GM23338 (cell line): ENCODE measurements around the gene TSHZ2.

Source experiments
- EZH2 ChIP-seq: fragments of 200-600 bp; sonication (generic); IDR thresholded peaks from one replicate; pipeline ENCODE4 v1.8.0; 2017; ENCODE audit warnings: antibody characterized with exemption, mild to moderate bottlenecking, low read depth; ENCODE audit not compliant: unreplicated experiment
- TF ChIP-seq, protein P1 (sequence below): IDR thresholded peaks from 2 replicates; pipeline ENCODE4 v1.6.1; 2016; ENCODE audit warnings: antibody characterized with exemption
- TF ChIP-seq, protein P2 (sequence below), 2 experiments: fragments of 200-600 bp in 1 of 2; sonication (generic) in 1 of 2; conservative IDR thresholded peaks; 2 replicates each; pipeline versions ENCODE4 v1.5.1 to v1.6.1; 2016 to 2017; ENCODE audit warnings: antibody characterized with exemption in 2 of 2, low read depth in 2 of 2, mild to moderate bottlenecking in 2 of 2, moderate library complexity in 1 of 2

DNA sequence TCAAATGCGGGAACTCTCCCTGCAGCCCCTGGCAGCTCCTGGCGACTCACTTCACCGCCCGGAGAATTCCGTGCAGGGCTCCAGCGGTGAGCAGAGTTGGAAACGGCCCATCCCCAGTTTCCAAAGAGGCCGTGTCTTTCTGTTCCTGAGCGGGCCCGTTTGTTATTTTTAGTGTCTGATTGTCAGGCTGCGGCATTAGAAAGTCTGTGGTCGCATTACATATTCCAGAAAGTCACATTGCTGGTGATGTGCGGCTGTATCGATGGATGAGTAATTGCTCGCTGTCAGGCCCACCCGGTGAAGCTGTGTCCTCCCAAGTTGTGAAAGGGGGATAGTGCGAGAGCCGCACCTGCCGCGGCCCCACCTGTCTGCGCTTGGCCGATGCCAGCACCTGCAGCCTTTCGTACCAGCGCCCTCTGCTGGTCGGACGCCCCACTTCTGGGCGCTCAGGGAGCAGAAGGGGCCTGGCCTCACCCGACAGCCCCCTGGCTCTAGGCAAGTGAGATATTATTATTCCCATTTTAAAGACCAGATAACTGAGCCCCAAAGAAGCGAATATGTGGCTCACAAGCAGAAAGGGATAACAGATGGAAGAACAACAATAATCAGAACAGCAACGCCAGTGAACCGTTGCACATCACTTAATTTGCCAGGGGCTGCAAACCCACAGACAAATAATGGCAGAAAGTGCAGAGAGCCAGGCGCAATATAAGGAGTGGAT, 244.9 kb downstream of the TSHZ2 start:
- TF ChIP-seq, protein P1, sequence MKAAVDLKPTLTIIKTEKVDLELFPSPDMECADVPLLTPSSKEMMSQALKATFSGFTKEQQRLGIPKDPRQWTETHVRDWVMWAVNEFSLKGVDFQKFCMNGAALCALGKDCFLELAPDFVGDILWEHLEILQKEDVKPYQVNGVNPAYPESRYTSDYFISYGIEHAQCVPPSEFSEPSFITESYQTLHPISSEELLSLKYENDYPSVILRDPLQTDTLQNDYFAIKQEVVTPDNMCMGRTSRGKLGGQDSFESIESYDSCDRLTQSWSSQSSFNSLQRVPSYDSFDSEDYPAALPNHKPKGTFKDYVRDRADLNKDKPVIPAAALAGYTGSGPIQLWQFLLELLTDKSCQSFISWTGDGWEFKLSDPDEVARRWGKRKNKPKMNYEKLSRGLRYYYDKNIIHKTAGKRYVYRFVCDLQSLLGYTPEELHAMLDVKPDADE = no peak
- no peak for TF ChIP-seq EZH2
- TF ChIP-seq, protein P2, sequence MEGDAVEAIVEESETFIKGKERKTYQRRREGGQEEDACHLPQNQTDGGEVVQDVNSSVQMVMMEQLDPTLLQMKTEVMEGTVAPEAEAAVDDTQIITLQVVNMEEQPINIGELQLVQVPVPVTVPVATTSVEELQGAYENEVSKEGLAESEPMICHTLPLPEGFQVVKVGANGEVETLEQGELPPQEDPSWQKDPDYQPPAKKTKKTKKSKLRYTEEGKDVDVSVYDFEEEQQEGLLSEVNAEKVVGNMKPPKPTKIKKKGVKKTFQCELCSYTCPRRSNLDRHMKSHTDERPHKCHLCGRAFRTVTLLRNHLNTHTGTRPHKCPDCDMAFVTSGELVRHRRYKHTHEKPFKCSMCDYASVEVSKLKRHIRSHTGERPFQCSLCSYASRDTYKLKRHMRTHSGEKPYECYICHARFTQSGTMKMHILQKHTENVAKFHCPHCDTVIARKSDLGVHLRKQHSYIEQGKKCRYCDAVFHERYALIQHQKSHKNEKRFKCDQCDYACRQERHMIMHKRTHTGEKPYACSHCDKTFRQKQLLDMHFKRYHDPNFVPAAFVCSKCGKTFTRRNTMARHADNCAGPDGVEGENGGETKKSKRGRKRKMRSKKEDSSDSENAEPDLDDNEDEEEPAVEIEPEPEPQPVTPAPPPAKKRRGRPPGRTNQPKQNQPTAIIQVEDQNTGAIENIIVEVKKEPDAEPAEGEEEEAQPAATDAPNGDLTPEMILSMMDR (conservative IDR thresholded peaks at IDR 0.05; ENCODE audit: low read depth in 2 of 2) = peak; percentile 92 to 95
